VCaP (cell line): ENCODE data around the gene AASDH.

Experiments used
- H3K27ac ChIP-seq: fragments of 450-650 bp; 2 replicates; pipeline ENCODE4 v1.5.1; 2017
- TF ChIP-seq, protein P1 (sequence below): fragments of 450-650 bp; conservative IDR thresholded peaks from 2 replicates; pipeline ENCODE4 v1.5.1; 2017; ENCODE audit warnings: mild to moderate bottlenecking, moderate library complexity

AASDH gene

GRCh38 chr4:56307423-56307822, 79.9 kb downstream of the AASDH start:
- H3K27ac ChIP-seq, result no peak overlapping the region
- TF ChIP-seq, protein P1, sequence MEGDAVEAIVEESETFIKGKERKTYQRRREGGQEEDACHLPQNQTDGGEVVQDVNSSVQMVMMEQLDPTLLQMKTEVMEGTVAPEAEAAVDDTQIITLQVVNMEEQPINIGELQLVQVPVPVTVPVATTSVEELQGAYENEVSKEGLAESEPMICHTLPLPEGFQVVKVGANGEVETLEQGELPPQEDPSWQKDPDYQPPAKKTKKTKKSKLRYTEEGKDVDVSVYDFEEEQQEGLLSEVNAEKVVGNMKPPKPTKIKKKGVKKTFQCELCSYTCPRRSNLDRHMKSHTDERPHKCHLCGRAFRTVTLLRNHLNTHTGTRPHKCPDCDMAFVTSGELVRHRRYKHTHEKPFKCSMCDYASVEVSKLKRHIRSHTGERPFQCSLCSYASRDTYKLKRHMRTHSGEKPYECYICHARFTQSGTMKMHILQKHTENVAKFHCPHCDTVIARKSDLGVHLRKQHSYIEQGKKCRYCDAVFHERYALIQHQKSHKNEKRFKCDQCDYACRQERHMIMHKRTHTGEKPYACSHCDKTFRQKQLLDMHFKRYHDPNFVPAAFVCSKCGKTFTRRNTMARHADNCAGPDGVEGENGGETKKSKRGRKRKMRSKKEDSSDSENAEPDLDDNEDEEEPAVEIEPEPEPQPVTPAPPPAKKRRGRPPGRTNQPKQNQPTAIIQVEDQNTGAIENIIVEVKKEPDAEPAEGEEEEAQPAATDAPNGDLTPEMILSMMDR, result no peak

DNA sequence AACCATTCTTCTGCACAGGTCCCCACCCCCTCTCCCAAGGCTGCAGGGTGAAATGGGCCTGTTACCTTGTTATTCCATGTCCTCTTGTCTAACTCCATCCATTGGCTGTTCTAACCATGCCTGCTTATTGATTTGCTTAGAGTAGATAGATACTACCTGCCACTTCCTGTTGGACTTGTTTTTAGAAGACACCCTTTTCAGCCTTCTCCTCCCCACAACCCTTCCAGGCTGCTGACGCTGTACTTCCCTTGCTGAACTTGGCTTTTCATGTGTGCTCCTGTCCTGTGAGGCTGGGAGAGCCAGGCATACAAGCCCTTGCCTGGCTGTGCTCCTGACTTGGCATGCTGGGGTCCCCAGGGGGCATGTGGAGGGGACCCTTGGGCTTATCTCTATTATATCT, 81.9 kb downstream of the AASDH start:
- TF ChIP-seq, protein P1, result no peak
- H3K27ac ChIP-seq, result no peak overlapping the region

DNA sequence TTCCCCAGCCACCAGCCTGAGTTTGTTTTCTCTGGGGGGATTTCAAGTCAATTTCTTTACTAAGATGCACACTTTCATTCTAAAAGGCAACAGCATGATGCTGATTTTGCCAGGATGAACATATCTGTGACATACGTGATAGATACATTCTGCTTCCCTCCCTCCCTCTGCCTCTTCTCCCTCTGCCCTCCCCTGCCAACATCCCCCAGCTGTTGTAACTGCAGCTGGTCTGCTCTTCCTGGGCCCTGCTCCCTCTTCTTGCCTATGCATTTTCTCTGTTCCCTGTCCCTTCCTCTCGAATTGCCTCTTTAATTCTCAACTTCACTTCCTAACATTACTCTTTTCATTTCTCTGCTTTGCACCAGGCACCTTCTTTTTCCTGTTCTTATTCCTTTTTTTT, 83.4 kb downstream of the AASDH start:
- TF ChIP-seq, protein P1, result no peak
- no peak overlapping the region for H3K27ac ChIP-seq

GRCh38 chr4:56302760-56303159, 84.5 kb downstream of the AASDH start:
- TF ChIP-seq, protein P1, result no peak
- no peak overlapping the region for H3K27ac ChIP-seq

GRCh38 chr4:56301997-56302496, 85.2 kb downstream of the AASDH start:
- TF ChIP-seq, protein P1, result no peak
- no peak overlapping the region for H3K27ac ChIP-seq

DNA sequence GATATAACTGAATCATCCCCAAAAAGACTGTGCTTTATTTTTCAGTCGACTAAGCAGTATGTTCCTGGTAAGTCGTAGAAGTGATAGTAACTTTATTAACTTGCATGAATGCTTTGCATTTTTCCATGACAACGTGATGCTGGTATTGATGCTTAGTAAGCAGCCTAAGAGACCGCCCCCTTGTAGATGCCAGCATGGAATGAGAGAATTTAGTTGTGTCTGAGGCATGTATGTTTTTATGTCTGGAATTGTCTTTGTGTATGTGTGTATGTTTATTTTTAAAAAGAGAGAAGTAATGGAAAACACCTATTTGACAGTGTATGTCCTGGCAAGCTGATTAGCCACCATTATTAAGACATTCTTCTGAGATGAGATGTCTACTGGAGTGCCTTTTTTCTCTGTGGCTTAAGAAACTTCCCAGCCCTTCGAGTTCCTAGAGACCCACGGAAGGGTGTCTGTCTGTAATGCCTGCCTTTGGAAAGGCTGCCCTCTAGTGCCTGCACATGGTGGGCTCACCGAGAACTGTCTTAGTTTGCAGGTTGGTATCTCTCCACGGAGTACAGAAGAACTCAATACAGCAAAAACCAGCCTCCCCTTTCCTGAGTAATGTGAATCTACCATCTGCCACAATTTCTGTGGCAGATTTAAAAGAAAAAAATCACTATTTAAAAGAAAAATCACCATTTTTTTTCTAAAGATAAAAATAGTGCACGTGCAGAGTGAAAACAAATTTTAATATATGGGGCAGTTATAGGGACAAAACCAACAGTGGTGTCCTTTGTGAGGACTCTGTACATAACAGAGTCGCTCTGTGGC, 85.9 kb downstream of the AASDH start:
- TF ChIP-seq, protein P1, result peak; percentile 95
- H3K27ac ChIP-seq, result no peak overlapping the region

- H3K27ac ChIP-seq, result no peak overlapping the region
- TF ChIP-seq, protein P1, result no peak
These were observed 89.1 kb downstream of the AASDH start for GRCh38 chr4:56298236-56298635.
